ENCODE measurements around the gene MOV10L1. TPM values are rescaled to one million over a fixed set of nuclear protein-coding genes. Genes with fewer than 3 reads are reported as not detected.

The MOV10L1 gene
- total and polyA plus RNA-seq, 2 donors from 2014 or later = 0.38 to 0.62 TPM

- no peak for TF ChIP-seq CTCF (IDR thresholded peaks at IDR 0.05; ENCODE audit: borderline replicate concordance, extremely low read depth, insufficient read depth)
- Histone ChIP-seq H3K4me1 (ENCODE audit: control insufficient read depth in 2 of 3, insufficient read depth in 2 of 3, low read depth in 1 of 3, low read length in 3 of 3) (no peaks in the 10 kb centered on the region), H3K27me3 (ENCODE audit: control insufficient read depth, insufficient read depth, low read length) (peaks cover 2% of the 10 kb centered on the region), H3K27ac (ENCODE audit: low read depth in 2 of 2, low read length in 2 of 2) (no peak overlapping the region), H3K4me3 (ENCODE audit: low read length in 3 of 3) (no peak overlapping the region), H3K9me3 (ENCODE audit: control insufficient read depth in 2 of 3, insufficient read depth in 1 of 3, low read length in 3 of 3) (no peaks in the 10 kb centered on the region), H3K36me3 (ENCODE audit: control insufficient read depth in 2 of 3, insufficient read depth in 3 of 3, low read length in 3 of 3) (no peaks in the 10 kb centered on the region), H3K9ac (ENCODE audit: low read length in 3 of 3) (no peak overlapping the region)
- intact Hi-C loops (cut with DNase I) = no loop called here
- DNase-seq (peak in 1 of 5 donors; percentile 45), FAIRE-seq (no peak)
Measured at GRCh38 chr22:50088096-50088495, 1.7 kb upstream of the MOV10L1 start.

- no peak overlapping the region for H3K4me3 ChIP-seq (ENCODE audit: low read length in 3 of 3)
- no peaks in the 10 kb centered on the region for H3K4me1 ChIP-seq (ENCODE audit: control insufficient read depth in 2 of 3, insufficient read depth in 2 of 3, low read depth in 1 of 3, low read length in 3 of 3)
- no peak for FAIRE-seq
- no peak overlapping the region for H3K27ac ChIP-seq (ENCODE audit: low read depth in 2 of 2, low read length in 2 of 2)
- no peaks in the 10 kb centered on the region for H3K9me3 ChIP-seq (ENCODE audit: control insufficient read depth in 2 of 3, insufficient read depth in 1 of 3, low read length in 3 of 3)
- no peak overlapping the region for H3K9ac ChIP-seq (ENCODE audit: low read length in 3 of 3)
- TF ChIP-seq CTCF (IDR thresholded peaks at IDR 0.05; ENCODE audit: borderline replicate concordance, extremely low read depth, insufficient read depth) = no peak
- intact Hi-C loops (cut with DNase I) = no loop called here
- peaks cover 2% of the 10 kb centered on the region for H3K27me3 ChIP-seq (ENCODE audit: control insufficient read depth, insufficient read depth, low read length)
- no peaks in the 10 kb centered on the region for H3K36me3 ChIP-seq (ENCODE audit: control insufficient read depth in 2 of 3, insufficient read depth in 3 of 3, low read length in 3 of 3)
- no peak for DNase-seq
Measured at GRCh38 chr22:50089231-50089630, 575 bp upstream of the MOV10L1 start.

GRCh38 chr22:50090412-50090714 lies 557 bp downstream of the MOV10L1 start:
- Histone ChIP-seq H3K27me3 (ENCODE audit: control insufficient read depth, insufficient read depth, low read length) (peaks cover 2% of the 10 kb centered on the region), H3K4me3 (ENCODE audit: low read length in 3 of 3) (no peak overlapping the region), H3K9ac (ENCODE audit: low read length in 3 of 3) (no peak overlapping the region), H3K4me1 (ENCODE audit: control insufficient read depth in 2 of 3, insufficient read depth in 2 of 3, low read depth in 1 of 3, low read length in 3 of 3) (no peaks in the 10 kb centered on the region), H3K36me3 (ENCODE audit: control insufficient read depth in 2 of 3, insufficient read depth in 3 of 3, low read length in 3 of 3) (no peaks in the 10 kb centered on the region), H3K9me3 (ENCODE audit: control insufficient read depth in 2 of 3, insufficient read depth in 1 of 3, low read length in 3 of 3) (no peaks in the 10 kb centered on the region), H3K27ac (ENCODE audit: low read depth in 2 of 2, low read length in 2 of 2) (no peak overlapping the region)
- intact Hi-C loops (cut with DNase I) = no loop called here
- no peak for TF ChIP-seq CTCF (IDR thresholded peaks at IDR 0.05; ENCODE audit: borderline replicate concordance, extremely low read depth, insufficient read depth)
- no peak for DNase-seq
- no peak for FAIRE-seq

GRCh38 chr22:50091092-50091768 lies 1.4 kb downstream of the MOV10L1 start:
- H3K9me3 ChIP-seq (ENCODE audit: control insufficient read depth in 2 of 3, insufficient read depth in 1 of 3, low read length in 3 of 3) = no peaks in the 10 kb centered on the region
- no peak overlapping the region for H3K4me3 ChIP-seq (ENCODE audit: low read length in 3 of 3)
- no peak overlapping the region for H3K27ac ChIP-seq (ENCODE audit: low read depth in 2 of 2, low read length in 2 of 2)
- H3K27me3 ChIP-seq (ENCODE audit: control insufficient read depth, insufficient read depth, low read length) = peaks cover 2% of the 10 kb centered on the region
- TF ChIP-seq CTCF (IDR thresholded peaks at IDR 0.05; ENCODE audit: borderline replicate concordance, extremely low read depth, insufficient read depth) = no peak
- intact Hi-C loops (cut with DNase I) = no loop called here
- H3K36me3 ChIP-seq (ENCODE audit: control insufficient read depth in 2 of 3, insufficient read depth in 3 of 3, low read length in 3 of 3) = no peaks in the 10 kb centered on the region
- FAIRE-seq = no peak
- no peaks in the 10 kb centered on the region for H3K4me1 ChIP-seq (ENCODE audit: control insufficient read depth in 2 of 3, insufficient read depth in 2 of 3, low read depth in 1 of 3, low read length in 3 of 3)
- no peak overlapping the region for H3K9ac ChIP-seq (ENCODE audit: low read length in 3 of 3)
- no peak for DNase-seq

Data from kidney (tissue), 14 donors.